Neural progenitor cell (in vitro differentiated cells): ENCODE data around the gene TAF4. TPM values are rescaled to one million over a fixed set of nuclear protein-coding genes. Genes with fewer than 3 reads are reported as not detected.

Experiments used
- DNase-seq: peaks from one replicate; pipeline ENCODE4 v3.0.0-alpha.2; 2016; ENCODE audit warnings: low spot score
- H2AFZ ChIP-seq: fragments of 200-600 bp; sonication (generic); replicated peaks from 2 replicates; pipeline ENCODE4 v1.6.1; 2016; ENCODE audit warnings: antibody characterized with exemption
- H3F3A ChIP-seq: fragments of 200-600 bp; sonication (generic); 2 replicates; pipeline ENCODE4 v1.6.1; 2016; ENCODE audit warnings: antibody characterized with exemption, low read depth
- H3K27ac ChIP-seq: fragments of 200-600 bp; sonication (generic); 2 replicates; pipeline ENCODE4 v1.5.1; 2016; ENCODE audit warnings: mild to moderate bottlenecking
- H3K27me3 ChIP-seq: fragments of 200-600 bp; sonication (generic); 2 replicates; pipeline ENCODE4 v1.6.1; 2016; ENCODE audit warnings: mild to moderate bottlenecking, moderate library complexity
- H3K36me3 ChIP-seq: fragments of 200-600 bp; sonication (generic); 2 replicates; pipeline ENCODE4 v1.5.1; 2016
- H3K4me1 ChIP-seq: fragments of 200-600 bp; sonication (generic); 2 replicates; pipeline ENCODE4 v1.6.1; 2016; ENCODE audit warnings: mixed run types
- H3K4me2 ChIP-seq: fragments of 200-600 bp; sonication (generic); 2 replicates; pipeline ENCODE4 v1.6.1; 2016
- H3K4me3 ChIP-seq: fragments of 200-600 bp; sonication (generic); 2 replicates; pipeline ENCODE4 v1.5.1; 2016
- H3K79me2 ChIP-seq: fragments of 200-600 bp; sonication (generic); 2 replicates; pipeline ENCODE4 v1.6.1; 2016; ENCODE audit warnings: low read depth
- H3K9ac ChIP-seq: fragments of 200-600 bp; sonication (generic); 2 replicates; pipeline ENCODE4 v1.6.1; 2016
- H3K9me3 ChIP-seq: fragments of 200-600 bp; sonication (generic); 2 replicates; pipeline ENCODE4 v1.5.1; 2016; ENCODE audit warnings: low read depth
- H4K20me1 ChIP-seq: fragments of 200-600 bp; sonication (generic); 2 replicates; pipeline ENCODE4 v1.6.1; 2016; ENCODE audit warnings: low read depth
- H3K27ac Mint-ChIP-seq: 3 replicates; pipeline ENCODE4 v1.8.0; 2021; ENCODE audit warnings: mixed read lengths
- H3K27me3 Mint-ChIP-seq: 2 replicates; pipeline ENCODE4 v1.8.0; 2022; ENCODE audit warnings: low read depth, mild to moderate bottlenecking, inconsistent platforms, moderate library complexity, mixed read lengths; ENCODE audit not compliant: insufficient read depth
- H3K36me3 Mint-ChIP-seq: 3 replicates; pipeline ENCODE4 v1.8.0; 2021; ENCODE audit warnings: mixed read lengths
- H3K4me1 Mint-ChIP-seq: 3 replicates; pipeline ENCODE4 v1.8.0; 2021; ENCODE audit warnings: mixed read lengths
- H3K4me3 Mint-ChIP-seq: 3 replicates; pipeline ENCODE4 v1.8.0; 2021; ENCODE audit warnings: mild to moderate bottlenecking, moderate library complexity, mixed read lengths
- H3K9me3 Mint-ChIP-seq: 3 replicates; pipeline ENCODE4 v1.8.0; 2020; ENCODE audit warnings: mixed read lengths
- EZH2 ChIP-seq: fragments of 200-600 bp; sonication (generic); IDR thresholded peaks from 2 replicates; pipeline ENCODE4 v1.6.1; 2017; ENCODE audit warnings: antibody characterized with exemption, mild to moderate bottlenecking, moderate library complexity
- EZH2phosphoT487 ChIP-seq: fragments of 200-600 bp; sonication (generic); IDR thresholded peaks from 2 replicates; pipeline ENCODE4 v1.6.1; 2017; ENCODE audit warnings: antibody characterized with exemption
- total RNA-seq: library from RNA; depleted of rRNA; stranded (reverse); fragments of >200 nt; gene quantifications from 2 replicates; pipeline ENCODE4 v1.2.3, GENCODE V29; 2015; ENCODE audit warnings: low replicate concordance
- TF ChIP-seq, protein P1 (sequence below): fragments of 200-600 bp; sonication (generic); IDR thresholded peaks from 2 replicates; pipeline ENCODE4 v1.5.1; 2017; ENCODE audit warnings: antibody characterized with exemption, mild to moderate bottlenecking

TAF4 gene
- total RNA-seq, 1 donor from 2014 or later: 9.9 TPM

- Mint-ChIP-seq H3K4me1 (peaks cover 3% of the 10 kb centered on the region), H3K27ac (no peak overlapping the region), H3K4me3 (no peak overlapping the region), H3K27me3 (peaks cover 7% of the 10 kb centered on the region), H3K36me3 (peaks cover 48% of the 10 kb centered on the region), H3K9me3 (peaks cover 52% of the 10 kb centered on the region)
- no peaks in the 10 kb centered on the region for H3K9me3 ChIP-seq
- no peak for TF ChIP-seq EZH2
- no peak for TF ChIP-seq EZH2phosphoT487
- TF ChIP-seq, protein P1, sequence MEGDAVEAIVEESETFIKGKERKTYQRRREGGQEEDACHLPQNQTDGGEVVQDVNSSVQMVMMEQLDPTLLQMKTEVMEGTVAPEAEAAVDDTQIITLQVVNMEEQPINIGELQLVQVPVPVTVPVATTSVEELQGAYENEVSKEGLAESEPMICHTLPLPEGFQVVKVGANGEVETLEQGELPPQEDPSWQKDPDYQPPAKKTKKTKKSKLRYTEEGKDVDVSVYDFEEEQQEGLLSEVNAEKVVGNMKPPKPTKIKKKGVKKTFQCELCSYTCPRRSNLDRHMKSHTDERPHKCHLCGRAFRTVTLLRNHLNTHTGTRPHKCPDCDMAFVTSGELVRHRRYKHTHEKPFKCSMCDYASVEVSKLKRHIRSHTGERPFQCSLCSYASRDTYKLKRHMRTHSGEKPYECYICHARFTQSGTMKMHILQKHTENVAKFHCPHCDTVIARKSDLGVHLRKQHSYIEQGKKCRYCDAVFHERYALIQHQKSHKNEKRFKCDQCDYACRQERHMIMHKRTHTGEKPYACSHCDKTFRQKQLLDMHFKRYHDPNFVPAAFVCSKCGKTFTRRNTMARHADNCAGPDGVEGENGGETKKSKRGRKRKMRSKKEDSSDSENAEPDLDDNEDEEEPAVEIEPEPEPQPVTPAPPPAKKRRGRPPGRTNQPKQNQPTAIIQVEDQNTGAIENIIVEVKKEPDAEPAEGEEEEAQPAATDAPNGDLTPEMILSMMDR: no peak
- no peaks in the 10 kb centered on the region for H3K27me3 ChIP-seq
- H4K20me1 ChIP-seq: peaks cover 60% of the 10 kb centered on the region
- H3K4me1 ChIP-seq: peaks cover 10% of the 10 kb centered on the region
- no peak overlapping the region for H2AFZ ChIP-seq
- no peak overlapping the region for H3K4me3 ChIP-seq
- H3K36me3 ChIP-seq: no peaks in the 10 kb centered on the region
- no peaks in the 10 kb centered on the region for H3F3A ChIP-seq
- no peak overlapping the region for H3K9ac ChIP-seq
- peaks cover 100% of the 10 kb centered on the region for H3K79me2 ChIP-seq
- H3K4me2 ChIP-seq: no peak overlapping the region
- no peak overlapping the region for H3K27ac ChIP-seq
- no peak for DNase-seq
These were observed 25.2 kb downstream of the TAF4 start for GRCh38 chr20:62040381-62040922.

DNA sequence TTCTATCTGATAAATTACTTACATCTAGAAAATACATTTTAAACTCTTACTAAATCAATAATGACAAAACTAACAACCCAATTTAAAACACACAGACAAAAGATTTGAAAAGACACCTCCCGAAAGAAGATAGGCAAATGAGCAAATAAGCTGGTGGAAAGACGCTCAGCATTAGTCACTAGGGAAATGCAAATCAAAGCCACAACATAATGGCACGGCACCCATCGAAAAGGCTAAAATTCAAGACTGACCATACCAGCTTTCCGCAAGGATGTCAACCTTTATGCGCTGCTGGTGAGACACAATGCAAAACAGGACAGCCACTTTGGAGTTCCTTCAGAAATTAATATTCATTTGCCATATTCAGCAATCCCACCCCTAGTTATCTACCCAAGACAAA is 25.9 kb downstream of the TAF4 start:
- Mint-ChIP-seq H3K4me1 (peaks cover 3% of the 10 kb centered on the region), H3K9me3 (peaks cover 59% of the 10 kb centered on the region), H3K27ac (no peak overlapping the region), H3K27me3 (peaks cover 7% of the 10 kb centered on the region), H3K4me3 (no peak overlapping the region), H3K36me3 (peaks cover 48% of the 10 kb centered on the region)
- Histone ChIP-seq H3K27me3 (no peaks in the 10 kb centered on the region), H3K9me3 (no peaks in the 10 kb centered on the region), H3K4me2 (no peak overlapping the region), H2AFZ (no peak overlapping the region), H4K20me1 (peaks cover 53% of the 10 kb centered on the region), H3K9ac (no peak overlapping the region), H3K27ac (no peak overlapping the region), H3K4me3 (no peak overlapping the region), H3K79me2 (peaks cover 100% of the 10 kb centered on the region), H3K4me1 (peaks cover 6% of the 10 kb centered on the region), H3K36me3 (no peaks in the 10 kb centered on the region), H3F3A (no peaks in the 10 kb centered on the region)
- no peak for DNase-seq
- TF ChIP-seq EZH2 (no peak), EZH2phosphoT487 (no peak)
- TF ChIP-seq, protein P1: no peak

- no peak overlapping the region for H3K9ac ChIP-seq
- H2AFZ ChIP-seq: no peak overlapping the region
- H3K4me1 ChIP-seq: peaks cover 17% of the 10 kb centered on the region
- H3K36me3 Mint-ChIP-seq: peaks cover 15% of the 10 kb centered on the region
- H3K79me2 ChIP-seq: peaks cover 100% of the 10 kb centered on the region
- no peaks in the 10 kb centered on the region for H3K36me3 ChIP-seq
- H4K20me1 ChIP-seq: peaks cover 67% of the 10 kb centered on the region
- no peak overlapping the region for H3K27ac ChIP-seq
- no peaks in the 10 kb centered on the region for H3K9me3 ChIP-seq
- peaks cover 5% of the 10 kb centered on the region for H3K27me3 Mint-ChIP-seq
- H3K27me3 ChIP-seq: no peaks in the 10 kb centered on the region
- TF ChIP-seq, protein P1: no peak
- TF ChIP-seq EZH2: no peak
- TF ChIP-seq EZH2phosphoT487: no peak
- H3K4me3 ChIP-seq: no peak overlapping the region
- H3F3A ChIP-seq: no peaks in the 10 kb centered on the region
- H3K9me3 Mint-ChIP-seq: peaks cover 25% of the 10 kb centered on the region
- no peak overlapping the region for H3K4me2 ChIP-seq
- peak overlapping the region; percentile 48 for H3K27ac Mint-ChIP-seq
- DNase-seq: no peak
- peaks cover 41% of the 10 kb centered on the region for H3K4me1 Mint-ChIP-seq
- H3K4me3 Mint-ChIP-seq: no peak overlapping the region
These were observed 32.9 kb downstream of the TAF4 start for GRCh38 chr20:62032609-62033368.
